Measurements from ENCODE around the gene TLE7. TPM values are rescaled to one million over a fixed set of nuclear protein-coding genes. Genes with fewer than 3 reads are reported as not detected.
A peak's percentile ranks its signal among the peaks of the same experiment; 100 is the strongest.

Gene TLE7
- total and polyA plus RNA-seq, 2 experiments from 2014 or later, result 0.44 to 2.5 TPM

DNA sequence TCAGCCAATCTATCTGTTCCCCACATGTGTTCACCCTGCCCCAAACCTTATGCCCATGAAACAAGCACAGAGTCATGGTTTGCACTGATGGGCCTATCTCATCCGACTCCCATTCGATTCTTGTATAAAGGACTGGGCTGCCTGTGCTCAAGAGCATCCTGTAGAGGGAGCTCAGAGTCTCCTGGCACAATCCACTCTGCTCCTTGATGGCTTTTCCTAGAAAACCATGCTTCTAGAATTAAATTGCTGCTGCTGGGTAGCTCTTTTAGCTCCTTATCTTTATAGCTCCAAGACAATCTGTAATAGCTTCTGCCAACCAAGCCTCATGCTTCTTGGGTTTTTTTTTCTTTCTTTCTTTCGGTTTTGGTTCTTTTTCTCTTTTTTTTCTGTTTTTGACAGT lies 37.6 kb upstream of the TLE7 start:
- Mint-ChIP-seq H3K4me1 (peaks cover 7% of the 10 kb centered on the region; the same call in 2 of the 3 replicates), H3K36me3 (ENCODE audit: low read depth) (0 out of 3 replicates have a peak, but pooled peaks cover 3% of the 10 kb centered on the region), H3K9me3 (no peaks in the 10 kb centered on the region), H3K27me3 (ENCODE audit: insufficient read depth, low read depth, poor library complexity) (no peaks in the 10 kb centered on the region), H3K27ac (no peak overlapping the region), H3K4me3 (no peak overlapping the region)
- Histone ChIP-seq H3K27ac (ENCODE audit: low read depth) (no peak overlapping the region), H2AFZ (no peak overlapping the region), H3K79me2 (replicated peaks; ENCODE audit: insufficient read depth) (no peaks in the 10 kb centered on the region), H3K27me3 (ENCODE audit: insufficient read depth) (no peaks in the 10 kb centered on the region), H4K20me1 (replicated peaks; ENCODE audit: insufficient read depth) (no peaks in the 10 kb centered on the region), H3K9me2 (ENCODE audit: insufficient read depth) (no peaks in the 10 kb centered on the region), H3K4me2 (no peak overlapping the region), H3F3A (replicated peaks; ENCODE audit: low read depth) (no peaks in the 10 kb centered on the region), H3K4me1 (ENCODE audit: insufficient read depth) (no peaks in the 10 kb centered on the region; the same call in 1 of the 2 replicates), H3K36me3 (ENCODE audit: insufficient read depth) (no peaks in the 10 kb centered on the region), H3K4me3 (no peak overlapping the region)
- TF ChIP-seq, protein P1, sequence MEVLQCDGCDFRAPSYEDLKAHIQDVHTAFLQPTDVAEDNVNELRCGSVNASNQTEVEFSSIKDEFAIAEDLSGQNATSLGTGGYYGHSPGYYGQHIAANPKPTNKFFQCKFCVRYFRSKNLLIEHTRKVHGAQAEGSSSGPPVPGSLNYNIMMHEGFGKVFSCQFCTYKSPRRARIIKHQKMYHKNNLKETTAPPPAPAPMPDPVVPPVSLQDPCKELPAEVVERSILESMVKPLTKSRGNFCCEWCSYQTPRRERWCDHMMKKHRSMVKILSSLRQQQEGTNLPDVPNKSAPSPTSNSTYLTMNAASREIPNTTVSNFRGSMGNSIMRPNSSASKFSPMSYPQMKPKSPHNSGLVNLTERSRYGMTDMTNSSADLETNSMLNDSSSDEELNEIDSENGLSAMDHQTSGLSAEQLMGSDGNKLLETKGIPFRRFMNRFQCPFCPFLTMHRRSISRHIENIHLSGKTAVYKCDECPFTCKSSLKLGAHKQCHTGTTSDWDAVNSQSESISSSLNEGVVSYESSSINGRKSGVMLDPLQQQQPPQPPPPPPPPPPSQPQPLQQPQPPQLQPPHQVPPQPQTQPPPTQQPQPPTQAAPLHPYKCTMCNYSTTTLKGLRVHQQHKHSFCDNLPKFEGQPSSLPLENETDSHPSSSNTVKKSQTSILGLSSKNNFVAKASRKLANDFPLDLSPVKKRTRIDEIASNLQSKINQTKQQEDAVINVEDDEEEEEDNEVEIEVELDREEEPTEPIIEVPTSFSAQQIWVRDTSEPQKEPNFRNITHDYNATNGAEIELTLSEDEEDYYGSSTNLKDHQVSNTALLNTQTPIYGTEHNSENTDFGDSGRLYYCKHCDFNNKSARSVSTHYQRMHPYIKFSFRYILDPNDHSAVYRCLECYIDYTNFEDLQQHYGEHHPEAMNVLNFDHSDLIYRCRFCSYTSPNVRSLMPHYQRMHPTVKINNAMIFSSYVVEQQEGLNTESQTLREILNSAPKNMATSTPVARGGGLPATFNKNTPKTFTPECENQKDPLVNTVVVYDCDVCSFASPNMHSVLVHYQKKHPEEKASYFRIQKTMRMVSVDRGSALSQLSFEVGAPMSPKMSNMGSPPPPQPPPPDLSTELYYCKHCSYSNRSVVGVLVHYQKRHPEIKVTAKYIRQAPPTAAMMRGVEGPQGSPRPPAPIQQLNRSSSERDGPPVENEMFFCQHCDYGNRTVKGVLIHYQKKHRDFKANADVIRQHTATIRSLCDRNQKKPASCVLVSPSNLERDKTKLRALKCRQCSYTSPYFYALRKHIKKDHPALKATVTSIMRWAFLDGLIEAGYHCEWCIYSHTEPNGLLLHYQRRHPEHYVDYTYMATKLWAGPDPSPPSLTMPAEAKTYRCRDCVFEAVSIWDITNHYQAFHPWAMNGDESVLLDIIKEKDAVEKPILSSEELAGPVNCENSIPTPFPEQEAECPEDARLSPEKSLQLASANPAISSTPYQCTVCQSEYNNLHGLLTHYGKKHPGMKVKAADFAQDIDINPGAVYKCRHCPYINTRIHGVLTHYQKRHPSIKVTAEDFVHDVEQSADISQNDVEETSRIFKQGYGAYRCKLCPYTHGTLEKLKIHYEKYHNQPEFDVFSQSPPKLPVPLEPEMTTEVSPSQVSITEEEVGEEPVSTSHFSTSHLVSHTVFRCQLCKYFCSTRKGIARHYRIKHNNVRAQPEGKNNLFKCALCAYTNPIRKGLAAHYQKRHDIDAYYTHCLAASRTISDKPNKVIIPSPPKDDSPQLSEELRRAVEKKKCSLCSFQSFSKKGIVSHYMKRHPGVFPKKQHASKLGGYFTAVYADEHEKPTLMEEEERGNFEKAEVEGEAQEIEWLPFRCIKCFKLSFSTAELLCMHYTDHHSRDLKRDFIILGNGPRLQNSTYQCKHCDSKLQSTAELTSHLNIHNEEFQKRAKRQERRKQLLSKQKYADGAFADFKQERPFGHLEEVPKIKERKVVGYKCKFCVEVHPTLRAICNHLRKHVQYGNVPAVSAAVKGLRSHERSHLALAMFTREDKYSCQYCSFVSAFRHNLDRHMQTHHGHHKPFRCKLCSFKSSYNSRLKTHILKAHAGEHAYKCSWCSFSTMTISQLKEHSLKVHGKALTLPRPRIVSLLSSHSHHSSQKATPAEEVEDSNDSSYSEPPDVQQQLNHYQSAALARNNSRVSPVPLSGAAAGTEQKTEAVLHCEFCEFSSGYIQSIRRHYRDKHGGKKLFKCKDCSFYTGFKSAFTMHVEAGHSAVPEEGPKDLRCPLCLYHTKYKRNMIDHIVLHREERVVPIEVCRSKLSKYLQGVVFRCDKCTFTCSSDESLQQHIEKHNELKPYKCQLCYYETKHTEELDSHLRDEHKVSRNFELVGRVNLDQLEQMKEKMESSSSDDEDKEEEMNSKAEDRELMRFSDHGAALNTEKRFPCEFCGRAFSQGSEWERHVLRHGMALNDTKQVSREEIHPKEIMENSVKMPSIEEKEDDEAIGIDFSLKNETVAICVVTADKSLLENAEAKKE (CRISPR knock-in tag; IDR thresholded peaks at IDR 0.05), result no peak
- TF ChIP-seq, protein P2, sequence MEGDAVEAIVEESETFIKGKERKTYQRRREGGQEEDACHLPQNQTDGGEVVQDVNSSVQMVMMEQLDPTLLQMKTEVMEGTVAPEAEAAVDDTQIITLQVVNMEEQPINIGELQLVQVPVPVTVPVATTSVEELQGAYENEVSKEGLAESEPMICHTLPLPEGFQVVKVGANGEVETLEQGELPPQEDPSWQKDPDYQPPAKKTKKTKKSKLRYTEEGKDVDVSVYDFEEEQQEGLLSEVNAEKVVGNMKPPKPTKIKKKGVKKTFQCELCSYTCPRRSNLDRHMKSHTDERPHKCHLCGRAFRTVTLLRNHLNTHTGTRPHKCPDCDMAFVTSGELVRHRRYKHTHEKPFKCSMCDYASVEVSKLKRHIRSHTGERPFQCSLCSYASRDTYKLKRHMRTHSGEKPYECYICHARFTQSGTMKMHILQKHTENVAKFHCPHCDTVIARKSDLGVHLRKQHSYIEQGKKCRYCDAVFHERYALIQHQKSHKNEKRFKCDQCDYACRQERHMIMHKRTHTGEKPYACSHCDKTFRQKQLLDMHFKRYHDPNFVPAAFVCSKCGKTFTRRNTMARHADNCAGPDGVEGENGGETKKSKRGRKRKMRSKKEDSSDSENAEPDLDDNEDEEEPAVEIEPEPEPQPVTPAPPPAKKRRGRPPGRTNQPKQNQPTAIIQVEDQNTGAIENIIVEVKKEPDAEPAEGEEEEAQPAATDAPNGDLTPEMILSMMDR (conservative IDR thresholded peaks at IDR 0.05; ENCODE audit: low read depth in 2 of 2), result peak; percentile 70 to 84
- no peak for TF ChIP-seq ZNF331 (CRISPR knock-in tag; IDR thresholded peaks at IDR 0.05; ENCODE audit: low read depth)
- DNase-seq (ENCODE audit: low spot score) (peak; percentile 77), ATAC-seq (peak; percentile 87)

Data from GM23338 (cell line).